Stimulated activated CD4-positive, alpha-beta T cell treated with anti-CD3 and anti-CD28 coated beads, Interleukin-4, amount 100 ng/mL, for 48 hours (primary cell): ENCODE measurements around the gene SH3PXD2B.

Experiments
- DNase-seq, 2 donors: peaks; one replicate each; pipeline ENCODE4 v3.0.0-alpha.2; 2020; ENCODE audit warnings: low read depth in 2 of 2

The SH3PXD2B gene

GRCh38 chr5:172453206-172453985 lies 929 bp downstream of the SH3PXD2B start:
- DNase-seq: no peak

DNA sequence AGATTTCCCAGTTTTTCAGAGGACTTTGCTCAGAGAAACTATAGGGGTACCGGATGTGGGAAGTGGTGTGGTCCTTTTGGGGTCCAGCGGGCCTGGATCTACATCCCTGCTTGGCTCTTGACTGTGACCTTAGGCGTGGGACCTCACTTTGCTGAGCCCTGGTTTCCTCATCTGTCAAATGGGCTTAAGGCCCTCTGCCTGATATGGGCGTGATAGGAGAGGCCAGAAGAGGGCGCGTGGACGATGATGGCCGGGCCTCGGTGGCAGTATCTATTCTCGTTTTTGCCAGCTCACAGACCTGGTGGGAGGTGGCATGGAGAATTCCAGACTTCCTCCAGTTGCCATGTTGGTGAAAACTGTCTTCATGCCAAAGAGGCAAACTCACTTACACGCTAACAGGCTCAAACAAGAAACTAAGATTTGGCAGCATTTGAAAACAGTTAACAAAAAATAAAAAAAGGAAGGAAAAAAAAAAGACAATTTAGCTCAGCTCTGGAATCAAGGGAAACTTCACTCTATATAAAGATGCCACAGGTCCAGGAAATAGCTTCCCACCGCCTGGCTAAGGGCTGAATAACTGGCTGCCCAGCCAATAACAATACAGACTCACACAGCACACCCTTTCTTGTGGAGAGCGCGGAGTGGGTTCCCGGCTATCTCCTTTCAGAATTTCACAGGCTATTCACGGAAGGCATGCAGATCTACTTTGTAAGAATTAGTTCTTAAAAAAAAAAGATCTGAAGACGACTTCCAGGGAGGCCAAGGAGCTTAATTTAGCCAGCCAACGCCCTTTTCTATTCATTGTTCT lies 1.7 kb downstream of the SH3PXD2B start:
- DNase-seq: no peak

- no peak for DNase-seq
These were observed 2.5 kb downstream of the SH3PXD2B start for GRCh38 chr5:172451771-172452197.

- peak; percentile 34 to 45 for DNase-seq
These were observed 3.2 kb downstream of the SH3PXD2B start for GRCh38 chr5:172450861-172451695.

- DNase-seq: no peak
These were observed 3.9 kb downstream of the SH3PXD2B start for GRCh38 chr5:172450453-172450852.

DNA sequence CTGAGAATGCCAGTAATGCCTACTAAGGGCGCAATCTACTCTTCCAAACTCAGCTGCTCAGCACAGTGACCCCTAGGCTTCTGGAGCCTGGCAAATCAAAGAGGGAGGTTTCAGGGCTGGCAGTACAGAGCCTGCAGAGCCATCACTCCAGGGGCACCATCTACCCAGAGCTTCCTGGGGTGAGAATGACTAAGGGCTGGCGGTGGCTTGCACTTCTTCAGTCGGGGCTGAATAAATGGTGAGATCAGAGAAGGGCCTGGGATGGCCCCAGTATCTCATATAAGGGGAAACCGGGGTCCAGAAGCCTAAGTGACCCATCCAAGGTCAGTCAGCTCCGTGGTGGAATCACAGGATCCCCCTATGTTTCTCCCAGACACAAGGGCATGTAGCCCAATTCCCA lies 5.3 kb downstream of the SH3PXD2B start:
- DNase-seq: no peak

- DNase-seq: no peak
These were observed 6.5 kb downstream of the SH3PXD2B start for GRCh38 chr5:172447646-172448365.

DNA sequence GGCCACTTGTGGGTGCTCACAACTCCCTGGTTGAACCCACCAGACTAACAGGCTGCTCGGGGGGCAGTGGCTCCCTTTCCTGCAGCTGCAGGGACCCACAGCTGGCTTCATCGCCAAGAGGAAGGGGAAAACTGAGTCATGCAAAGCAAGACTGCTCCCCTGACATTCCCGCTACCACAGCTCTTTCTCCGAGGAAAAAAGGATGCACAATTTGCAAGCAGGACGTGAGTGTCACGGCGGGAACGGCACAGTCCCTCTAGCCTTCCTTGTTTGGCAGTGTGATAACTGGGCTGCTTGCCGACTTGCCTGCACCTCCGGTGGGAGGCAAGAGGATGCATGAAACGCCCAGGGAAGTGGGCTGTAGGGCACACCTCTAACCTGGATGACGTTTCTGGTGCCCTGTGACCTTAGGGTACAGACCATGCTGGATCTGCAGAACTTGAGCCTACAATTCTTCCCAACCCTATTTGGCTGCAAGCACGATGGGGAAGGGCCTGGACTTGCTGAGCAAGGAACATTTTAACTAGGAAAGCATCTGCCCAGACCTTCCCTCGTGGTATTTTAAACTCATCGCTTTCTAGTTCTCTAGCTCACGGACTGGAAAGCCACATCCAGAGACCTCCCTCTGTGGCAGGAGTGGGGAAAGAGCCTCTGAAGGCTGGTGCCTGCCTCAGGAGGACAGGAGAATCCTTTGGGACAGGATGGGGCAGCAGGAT lies 7.8 kb downstream of the SH3PXD2B start:
- DNase-seq: no peak

- DNase-seq: no peak
These were observed 8.5 kb downstream of the SH3PXD2B start for GRCh38 chr5:172445866-172446265.

DNA sequence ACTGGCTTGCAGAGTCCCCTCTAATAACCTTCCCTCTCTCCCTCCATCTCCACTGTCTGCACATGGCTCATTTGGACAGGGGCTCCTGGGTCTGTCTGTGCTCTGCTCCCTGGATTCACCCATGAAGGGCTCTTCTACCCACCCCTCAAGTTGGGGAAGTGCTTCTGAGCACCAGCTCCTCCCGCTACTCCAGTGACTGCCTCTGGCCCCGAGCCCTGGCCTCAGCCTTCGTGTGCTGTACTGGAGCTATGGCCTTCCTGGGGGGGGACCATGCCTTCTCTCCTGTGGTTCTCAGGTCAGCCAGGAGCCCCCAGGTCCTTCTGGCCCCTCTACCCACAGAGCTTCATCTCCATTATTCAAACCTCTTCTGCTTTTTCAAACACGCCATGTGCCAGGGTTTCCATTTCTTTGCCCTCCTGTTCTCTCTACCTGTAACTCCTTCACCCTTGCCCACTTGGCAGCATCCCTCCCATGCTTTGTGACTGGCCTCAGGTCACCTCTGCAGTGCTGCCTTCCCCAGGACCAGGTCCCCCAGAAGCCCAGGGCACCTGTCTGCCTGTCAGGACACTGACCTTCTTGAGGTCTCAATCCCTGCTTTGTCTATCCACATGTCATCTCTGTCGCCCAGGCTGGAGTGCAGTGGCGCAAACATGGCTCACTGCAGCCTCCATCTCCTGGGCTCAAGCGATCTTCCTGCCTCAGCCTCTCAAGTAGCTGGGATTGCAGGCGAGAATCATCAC lies 9.5 kb downstream of the SH3PXD2B start:
- no peak for DNase-seq

DNA sequence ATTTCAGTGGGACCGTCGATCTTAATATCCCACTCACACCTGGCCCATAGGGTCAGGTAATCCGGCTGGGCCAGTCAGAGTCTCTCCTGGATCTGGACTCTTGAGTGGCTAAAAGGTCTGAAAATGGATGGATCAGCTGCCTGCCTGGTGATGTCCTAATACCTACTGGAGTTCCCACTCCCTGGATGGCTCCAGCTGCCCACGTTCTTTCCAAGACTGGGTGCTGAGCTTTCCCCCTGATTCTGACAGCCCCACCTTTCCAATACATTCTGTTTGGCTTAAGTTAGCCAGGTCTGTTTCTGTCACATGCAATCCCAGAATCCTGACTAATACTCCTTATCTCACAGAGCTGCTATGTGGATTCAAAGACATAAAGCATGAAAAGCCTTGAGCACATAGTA lies 10.2 kb downstream of the SH3PXD2B start:
- no peak for DNase-seq

DNA sequence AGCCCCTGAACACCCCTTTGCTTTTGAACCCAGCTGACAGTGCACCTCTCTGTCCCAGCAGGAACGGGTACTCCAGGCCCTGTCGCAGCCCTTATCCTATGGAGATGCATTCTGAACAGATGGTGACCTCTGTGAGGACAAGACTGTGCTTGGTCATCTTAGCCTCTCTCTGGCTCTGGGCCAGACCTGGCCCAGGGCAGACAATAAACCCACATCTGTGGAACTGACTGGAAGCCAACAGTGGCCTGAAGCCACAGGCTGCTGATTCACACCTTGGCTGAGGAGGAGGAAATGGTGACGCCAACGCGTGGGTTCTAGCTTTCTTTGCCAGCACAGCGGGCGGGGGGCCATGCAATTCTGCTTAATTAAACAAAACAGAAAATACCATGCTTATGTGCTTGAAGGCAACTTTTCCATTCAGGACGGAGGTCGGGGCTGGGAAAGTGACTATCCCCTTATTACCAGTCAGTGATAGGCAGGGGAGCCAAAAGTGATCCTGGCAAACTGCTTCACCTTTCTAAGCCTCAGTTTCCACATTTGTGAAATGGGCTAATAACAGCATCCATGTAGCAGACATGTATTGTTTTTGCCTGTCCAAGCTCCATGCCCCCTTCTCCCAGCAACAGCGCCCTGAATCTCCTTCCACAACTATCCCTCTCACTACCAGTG lies 10.8 kb downstream of the SH3PXD2B start:
- DNase-seq: peak; percentile 59 to 63

DNA sequence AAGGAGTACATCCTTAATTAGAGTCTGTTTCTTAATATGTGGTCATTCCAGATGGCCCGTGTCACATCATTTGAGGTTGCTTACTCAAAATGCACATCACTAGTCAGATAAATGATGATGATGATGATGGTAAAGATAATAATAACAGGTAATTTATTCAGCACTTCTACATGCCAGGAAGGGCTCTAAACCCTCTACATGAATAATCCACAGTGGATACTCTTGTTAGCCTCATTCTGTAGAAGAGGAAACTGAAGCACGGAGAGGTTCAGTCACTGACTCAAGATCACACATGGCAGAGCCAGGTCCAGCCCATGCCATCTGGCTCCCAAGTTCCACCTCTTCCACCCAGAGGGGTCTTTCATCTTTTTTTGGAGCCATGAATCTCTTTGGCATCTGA lies 11.7 kb downstream of the SH3PXD2B start:
- DNase-seq: no peak

GRCh38 chr5:172441262-172441751 lies 13.0 kb downstream of the SH3PXD2B start:
- DNase-seq: no peak

GRCh38 chr5:172440486-172440885 lies 13.8 kb downstream of the SH3PXD2B start:
- no peak for DNase-seq

- DNase-seq: no peak
These were observed 14.4 kb downstream of the SH3PXD2B start for GRCh38 chr5:172439785-172440477.

DNA sequence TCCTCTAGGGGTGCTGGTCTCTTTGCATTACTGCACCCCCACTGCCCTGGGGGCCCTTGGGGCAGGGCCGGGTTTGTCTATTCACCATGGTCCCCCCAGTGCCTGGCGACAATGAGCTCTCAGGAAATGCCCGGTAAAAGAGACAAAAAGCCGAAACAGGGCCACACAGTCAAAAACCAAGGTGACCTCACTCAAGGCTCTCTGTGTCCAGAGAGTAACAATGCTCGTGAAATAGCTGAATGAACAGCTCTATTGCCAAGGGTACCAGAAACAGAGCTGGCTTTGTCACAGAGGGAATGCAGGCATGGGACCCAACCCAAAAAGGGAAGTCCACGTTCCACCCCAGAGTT lies 16.0 kb downstream of the SH3PXD2B start:
- no peak for DNase-seq

DNA sequence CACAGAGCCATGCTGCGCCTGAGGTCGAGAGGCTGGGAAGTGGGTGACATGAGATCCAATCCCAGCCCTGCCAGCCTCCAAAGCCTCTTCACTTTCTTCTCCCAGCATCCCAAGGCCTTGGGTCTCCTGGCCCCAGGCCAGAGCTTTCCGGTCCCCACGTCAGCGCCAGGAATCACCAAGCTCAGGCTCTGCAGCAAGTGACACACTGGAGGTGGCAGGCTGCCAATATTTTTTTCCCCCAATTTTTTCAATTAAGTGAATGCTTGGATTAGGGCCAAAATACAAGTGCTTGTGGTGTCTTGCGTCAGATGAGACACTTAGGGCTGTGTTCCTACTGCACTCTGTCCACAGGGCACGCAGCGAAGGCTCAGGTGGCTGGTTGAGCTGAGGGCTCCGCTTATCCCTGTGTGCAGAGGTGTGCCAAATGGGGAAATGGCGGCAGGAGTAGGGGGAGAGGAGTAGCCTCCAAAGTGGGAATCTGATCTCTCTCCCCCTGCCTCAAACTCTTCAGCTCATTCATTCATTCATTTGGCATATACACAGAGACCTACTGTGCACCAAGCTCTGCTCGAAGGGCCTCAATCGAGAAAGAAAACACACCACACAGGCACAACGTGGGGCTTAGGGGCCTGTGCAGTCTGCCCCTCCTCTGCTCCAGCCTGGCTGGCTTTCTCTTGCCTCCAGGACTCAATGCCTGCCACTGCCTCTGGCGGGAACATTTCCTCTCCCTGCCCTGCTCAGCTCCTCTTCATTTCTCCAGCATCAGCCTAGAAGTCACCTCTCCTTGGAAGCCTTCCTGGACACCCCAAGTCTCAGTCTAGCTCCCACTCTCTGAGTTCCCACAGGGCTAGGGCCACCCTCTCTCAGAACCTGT lies 16.6 kb downstream of the SH3PXD2B start:
- DNase-seq: no peak
